Mucosa of descending colon (tissue), 3 donors: ENCODE measurements around the gene ILK. TPM values are rescaled to one million over a fixed set of nuclear protein-coding genes. Genes with fewer than 3 reads are reported as not detected.

Experiments
- ATAC-seq: fragments of 200-7000 bp; cut with Tn5 transposase; one replicate; pipeline ENCODE4 v1.9.1; 2020; ENCODE audit warnings: mild to moderate bottlenecking, moderate library complexity
- DNase-seq, 3 donors: peaks; one replicate each; pipeline ENCODE4 v3.0.0-alpha.2; 2020
- H3K36me3 ChIP-seq: fragments of 200-600 bp; one replicate; pipeline ENCODE4 v1.8.0; 2021; ENCODE audit warnings: low read depth, mild to moderate bottlenecking
- H3K4me1 ChIP-seq: fragments of 200-600 bp; one replicate; pipeline ENCODE4 v1.8.0; 2021; ENCODE audit warnings: low read depth, mild to moderate bottlenecking
- H3K4me3 ChIP-seq: fragments of 200-600 bp; one replicate; pipeline ENCODE4 v1.8.0; 2021; ENCODE audit warnings: mild to moderate bottlenecking
- H3K9me3 ChIP-seq: fragments of 200-600 bp; one replicate; pipeline ENCODE4 v1.8.0; 2021; ENCODE audit warnings: mild to moderate bottlenecking
- CTCF ChIP-seq: fragments of 200-600 bp; IDR thresholded peaks from one replicate; pipeline ENCODE4 v1.8.0; 2022; ENCODE audit warnings: antibody characterized with exemption, mild to moderate bottlenecking
- intact Hi-C, 2 donors: fragments of 100-400 bp; cut with DNase I in 1 of 2; cut with micrococcal nuclease in 1 of 2; formaldehyde crosslinking; loops; one replicate each; pipeline versions ENCODE4 v1.11.0 to v1.11.1; 2022; cut with DNase I, micrococcal nuclease
- total RNA-seq, 3 donors: library from RNA; stranded (reverse); fragmentation: NEBNext Ultra II Directional in 2 of 3; extraction: Animal tissue kit (Norgen Biotek cat#: 25700) in 2 of 3; gene quantifications; one replicate each; pipeline versions ENCODE4 v1.2.1 to v1.2.4, GENCODE V29; 2021 to 2023
- donor health status: DM: no; HTN: no; CAD: no; lungs with moderate emphysema.
- donor health status: DM: no; HTN: no; CAD: no.
- donor health status: DM: no; HTN: yes; CAD: no.

Gene ILK
- total RNA-seq, 3 donors from 2014 or later, result 113 to 323 (median 115) TPM

GRCh38 chr11:6557761-6558674 is 45.6 kb upstream of the ILK start:
- H3K4me3 ChIP-seq, result no peak overlapping the region
- ATAC-seq (no peak), DNase-seq (no peak)
- intact Hi-C loops, result no loop called here
- H3K4me1 ChIP-seq, result no peaks in the 10 kb centered on the region
- no peak for TF ChIP-seq CTCF
- no peaks in the 10 kb centered on the region for H3K9me3 ChIP-seq
- no peaks in the 10 kb centered on the region for H3K36me3 ChIP-seq

GRCh38 chr11:6559369-6559768 is 44.2 kb upstream of the ILK start:
- H3K4me3 ChIP-seq, result no peak overlapping the region
- no peaks in the 10 kb centered on the region for H3K36me3 ChIP-seq
- TF ChIP-seq CTCF, result no peak
- intact Hi-C loops, result no loop called here
- H3K9me3 ChIP-seq, result no peaks in the 10 kb centered on the region
- ATAC-seq (no peak), DNase-seq (no peak)
- H3K4me1 ChIP-seq, result no peaks in the 10 kb centered on the region

- H3K36me3 ChIP-seq, result no peaks in the 10 kb centered on the region
- TF ChIP-seq CTCF, result no peak
Observed at GRCh38 chr11:6561288-6561687, 42.3 kb upstream of the ILK start.

GRCh38 chr11:6563121-6563619 is 40.4 kb upstream of the ILK start:
- no peak overlapping the region for H3K4me3 ChIP-seq
- no peak for TF ChIP-seq CTCF
- H3K36me3 ChIP-seq, result no peaks in the 10 kb centered on the region
- intact Hi-C loops, result no loop called here
- ATAC-seq (no peak), DNase-seq (no peak)
- H3K4me1 ChIP-seq, result no peaks in the 10 kb centered on the region
- no peaks in the 10 kb centered on the region for H3K9me3 ChIP-seq

More at GRCh38 chr11:6561288-6561687, 42.3 kb upstream of the ILK start:
- Histone ChIP-seq H3K4me3 (no peak overlapping the region), H3K4me1 (no peaks in the 10 kb centered on the region), H3K9me3 (no peaks in the 10 kb centered on the region)
- DNase-seq (no peak), ATAC-seq (no peak)
- intact Hi-C loops, result no loop called here

- Histone ChIP-seq H3K9me3 (no peaks in the 10 kb centered on the region), H3K36me3 (no peaks in the 10 kb centered on the region), H3K4me3 (no peak overlapping the region), H3K4me1 (no peaks in the 10 kb centered on the region)
- no peak for ATAC-seq
- intact Hi-C loops, result no loop called here
- no peak for DNase-seq
- no peak for TF ChIP-seq CTCF
Observed at GRCh38 chr11:6563667-6564066, 39.9 kb upstream of the ILK start.
